HTERT RPE-1 (cell line): ENCODE data around the gene STH.

Source experiments
- in situ Hi-C: fragments of 300-500 bp; cut with MboI; formaldehyde crosslinking; loops from 4 replicates; pipeline ENCODE4 v1.14.3; 2020; ENCODE audit warnings: low sequenced_read_pairs

STH gene

DNA sequence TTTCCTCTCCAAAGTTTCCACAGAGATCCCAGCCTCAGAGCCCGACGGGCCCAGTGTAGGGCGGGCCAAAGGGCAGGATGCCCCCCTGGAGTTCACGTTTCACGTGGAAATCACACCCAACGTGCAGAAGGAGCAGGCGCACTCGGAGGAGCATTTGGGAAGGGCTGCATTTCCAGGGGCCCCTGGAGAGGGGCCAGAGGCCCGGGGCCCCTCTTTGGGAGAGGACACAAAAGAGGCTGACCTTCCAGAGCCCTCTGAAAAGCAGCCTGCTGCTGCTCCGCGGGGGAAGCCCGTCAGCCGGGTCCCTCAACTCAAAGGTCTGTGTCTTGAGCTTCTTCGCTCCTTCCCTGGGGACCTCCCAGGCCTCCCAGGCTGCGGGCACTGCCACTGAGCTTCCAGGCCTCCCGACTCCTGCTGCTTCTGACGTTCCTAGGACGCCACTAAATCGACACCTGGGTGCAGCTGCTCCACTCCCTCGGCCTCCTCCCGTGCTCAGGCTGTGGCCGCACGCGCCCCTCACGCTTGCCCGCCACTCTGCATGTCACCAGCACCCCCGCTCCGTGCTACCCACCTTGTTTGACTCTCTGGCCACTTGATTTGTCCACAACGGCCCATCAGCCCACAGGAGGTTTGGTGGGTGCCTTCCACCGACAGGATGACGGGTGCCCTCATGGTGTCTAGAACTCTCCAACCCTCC lies 15.3 kb upstream of the STH start:
- in situ Hi-C loops, result no loop called here

DNA sequence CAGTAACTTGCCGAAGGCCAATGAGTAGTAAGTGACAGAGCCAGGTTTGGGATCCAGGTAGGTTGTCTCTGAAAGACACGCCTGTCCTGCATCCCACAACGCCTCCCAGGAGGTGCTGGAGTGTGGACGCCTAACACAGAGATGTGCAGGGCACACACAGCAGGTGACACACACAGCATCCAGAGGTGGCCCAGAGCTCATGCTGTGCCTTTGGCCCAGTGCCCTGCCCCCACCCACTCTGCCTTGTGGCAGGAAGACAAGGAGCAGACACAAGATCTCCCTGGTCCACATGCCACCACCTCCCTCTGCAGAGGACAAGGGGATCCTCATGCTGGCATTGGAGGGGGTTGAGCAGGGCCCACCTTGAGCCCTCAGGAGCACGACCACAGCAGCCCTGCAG lies 14.7 kb upstream of the STH start:
- in situ Hi-C loops, result no loop called here

DNA sequence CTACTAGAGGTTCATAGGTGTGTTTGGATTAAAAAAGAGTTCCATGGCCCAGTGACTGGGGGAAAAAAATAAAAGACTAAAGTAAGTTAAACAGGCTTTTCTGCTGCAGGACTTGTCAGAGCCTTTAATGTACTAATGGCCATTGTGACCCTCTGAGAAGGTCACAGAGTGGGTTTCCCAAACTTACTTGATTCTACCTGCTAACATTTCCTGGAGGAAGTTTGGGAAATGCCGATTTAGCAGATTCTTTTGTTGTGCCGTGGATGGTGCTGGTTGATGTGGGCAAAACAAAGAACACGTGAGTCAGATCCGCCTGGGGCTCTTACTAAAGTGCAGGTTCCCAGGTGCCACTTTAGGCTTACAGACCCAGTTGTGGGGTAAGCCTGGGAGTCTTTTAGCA lies 13.6 kb upstream of the STH start:
- in situ Hi-C loops, result no loop called here

DNA sequence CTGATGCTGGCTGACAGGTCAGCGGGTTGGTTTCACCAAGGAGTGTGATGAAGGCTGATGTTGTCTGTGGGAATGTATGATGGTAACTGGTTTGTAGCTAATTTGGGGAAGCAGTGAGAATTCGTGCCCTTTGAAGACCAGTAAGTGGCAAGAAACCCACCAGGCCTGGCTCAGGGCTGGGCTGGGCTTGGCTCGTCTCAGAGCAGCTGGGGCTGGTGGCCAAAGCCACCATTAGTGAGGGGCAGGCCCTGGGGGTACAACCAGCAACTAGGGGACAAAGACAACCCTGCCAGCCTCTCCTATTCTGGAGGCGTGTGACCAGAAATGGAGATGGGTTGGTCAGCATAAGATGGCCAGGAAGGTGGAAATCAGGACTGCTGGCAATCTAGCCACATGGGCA lies 13.0 kb upstream of the STH start:
- in situ Hi-C loops, result no loop called here

DNA sequence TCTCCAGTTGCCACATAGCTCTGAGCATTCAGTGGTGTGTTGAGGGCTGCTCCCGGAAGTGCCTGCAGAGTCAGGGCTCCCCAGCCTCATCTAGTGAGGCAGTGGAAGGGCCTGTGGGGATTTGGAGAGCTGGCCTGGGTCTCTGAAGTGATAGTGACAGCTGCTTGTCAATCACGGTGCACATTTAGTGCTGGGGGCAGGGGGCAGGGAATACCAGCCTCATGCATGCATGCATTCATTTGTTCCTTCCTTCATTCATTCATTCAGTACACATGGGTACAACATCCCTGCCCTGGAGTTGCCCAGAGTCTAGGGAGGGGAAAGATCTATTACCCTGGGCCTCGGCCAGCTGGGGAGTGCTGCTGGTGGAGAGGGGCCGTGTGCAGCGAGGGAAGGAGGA lies 11.3 kb upstream of the STH start:
- in situ Hi-C loops, result no loop called here

DNA sequence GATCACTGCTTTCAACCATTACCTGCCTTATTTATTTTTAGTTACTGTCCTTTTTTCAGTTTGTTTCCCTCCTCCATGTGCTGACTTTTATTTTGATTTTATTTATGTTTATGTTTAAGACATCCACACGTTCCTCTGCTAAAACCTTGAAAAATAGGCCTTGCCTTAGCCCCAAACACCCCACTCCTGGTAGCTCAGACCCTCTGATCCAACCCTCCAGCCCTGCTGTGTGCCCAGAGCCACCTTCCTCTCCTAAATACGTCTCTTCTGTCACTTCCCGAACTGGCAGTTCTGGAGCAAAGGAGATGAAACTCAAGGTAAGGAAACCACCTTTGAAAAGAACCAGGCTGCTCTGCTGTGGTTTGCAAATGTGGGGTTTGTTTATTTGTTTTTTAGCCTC lies 9.3 kb upstream of the STH start:
- in situ Hi-C loops, result no loop called here

DNA sequence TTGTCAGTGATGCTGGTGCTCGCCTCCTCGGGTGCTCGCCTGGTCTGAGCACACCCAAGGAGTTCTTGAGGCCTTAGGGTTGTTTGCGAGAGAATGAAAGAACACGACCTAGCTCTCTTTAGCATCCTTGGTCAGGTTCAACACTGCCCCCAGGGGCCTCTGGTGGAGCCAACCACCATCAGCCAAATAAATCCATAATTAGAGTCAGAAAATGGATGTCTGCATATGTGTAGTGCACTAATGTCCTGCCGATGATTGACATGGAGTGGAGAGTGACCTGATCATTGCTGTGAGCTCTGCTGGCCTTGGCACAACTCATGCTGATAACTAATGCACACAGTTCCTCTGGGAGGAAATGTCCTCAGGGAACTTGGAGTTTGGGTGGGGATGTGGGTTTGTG lies 8.2 kb upstream of the STH start:
- in situ Hi-C loops, result no loop called here

DNA sequence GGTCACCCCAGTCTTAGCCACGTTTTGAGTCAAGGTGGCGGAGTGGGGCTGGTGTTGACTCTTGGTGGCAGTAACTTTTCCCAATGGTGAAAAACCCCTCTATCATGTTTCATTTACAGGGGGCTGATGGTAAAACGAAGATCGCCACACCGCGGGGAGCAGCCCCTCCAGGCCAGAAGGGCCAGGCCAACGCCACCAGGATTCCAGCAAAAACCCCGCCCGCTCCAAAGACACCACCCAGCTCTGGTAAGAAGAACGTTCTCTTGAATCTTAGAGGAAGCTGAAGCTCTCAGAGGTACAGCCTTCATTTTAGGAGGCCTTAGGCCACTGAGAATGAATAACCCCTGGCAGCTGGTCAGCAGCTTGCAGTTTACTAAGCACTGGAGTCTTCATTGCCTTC lies 7.7 kb upstream of the STH start:
- in situ Hi-C loops, result no loop called here

DNA sequence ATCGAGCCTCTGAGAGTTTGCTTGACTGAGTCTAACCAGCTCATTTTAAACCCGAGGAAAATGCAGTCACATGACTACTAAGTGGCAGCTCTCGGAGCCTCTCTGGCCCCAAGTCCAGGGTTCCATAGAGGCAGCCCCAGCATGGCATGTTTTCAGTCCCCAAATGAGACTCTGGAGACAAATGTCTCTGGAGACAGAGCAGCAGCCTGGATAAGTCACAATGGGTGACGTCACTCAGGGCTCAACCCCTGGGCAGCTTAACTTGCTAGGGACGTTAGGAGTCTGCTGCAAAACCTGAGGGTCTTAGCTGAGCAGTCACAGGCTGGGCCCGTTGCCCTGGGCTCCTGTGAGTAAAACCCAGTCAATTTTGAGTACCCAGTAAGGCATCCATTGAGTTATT lies 6.9 kb upstream of the STH start:
- in situ Hi-C loops, result no loop called here

DNA sequence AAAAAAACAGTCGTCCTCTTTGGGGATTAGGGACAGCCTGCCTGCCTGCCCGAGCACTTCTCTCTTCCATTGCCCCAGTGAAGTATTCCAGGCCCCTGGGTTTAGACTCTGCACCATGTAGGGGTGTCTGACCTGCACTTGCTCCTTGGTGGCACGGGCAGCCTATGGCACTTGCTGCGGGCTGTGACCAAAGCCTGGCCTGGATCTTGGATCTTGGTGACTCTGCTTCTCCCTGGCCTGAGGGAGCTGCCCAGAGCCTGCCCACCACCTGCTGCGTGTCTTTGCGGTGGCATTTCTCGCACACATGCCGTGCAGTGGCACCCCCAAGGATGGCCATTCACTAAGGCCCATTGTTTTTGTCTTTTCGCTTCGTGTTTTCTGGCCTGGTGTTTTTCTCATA lies 6.1 kb upstream of the STH start:
- in situ Hi-C loops, result no loop called here

DNA sequence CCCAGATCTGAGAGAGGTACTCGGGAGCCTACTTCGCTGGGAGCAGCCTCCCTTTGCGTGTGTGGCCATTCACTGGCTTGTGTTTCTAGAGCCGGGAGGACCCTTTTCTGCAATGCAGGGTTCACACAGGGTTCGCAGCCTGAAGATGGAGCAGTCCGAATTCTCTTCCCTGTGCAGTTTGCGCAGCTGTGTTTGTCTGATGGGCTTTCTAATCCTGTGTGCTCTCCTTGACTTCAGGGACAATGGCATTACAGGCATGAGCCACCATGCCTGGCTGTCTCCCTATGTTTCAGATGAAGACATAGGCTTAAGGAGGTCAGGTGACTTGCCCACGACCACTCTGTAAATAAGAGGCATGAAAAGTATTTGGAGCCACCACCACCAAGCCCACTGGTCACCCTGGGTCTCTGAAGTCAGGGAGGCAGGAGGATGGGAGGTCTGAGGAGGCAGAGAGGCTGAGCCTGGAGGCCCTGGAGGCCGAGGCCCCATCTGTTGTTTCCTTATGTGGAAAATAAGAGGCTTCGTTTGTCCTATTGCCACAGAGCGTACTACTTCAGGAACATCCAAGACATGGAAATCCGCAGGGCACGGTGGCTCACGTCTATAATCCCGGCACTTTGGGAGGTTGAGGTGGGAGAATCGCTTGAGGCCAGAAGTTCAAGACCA lies 5.0 kb upstream of the STH start:
- in situ Hi-C loops, result no loop called here

DNA sequence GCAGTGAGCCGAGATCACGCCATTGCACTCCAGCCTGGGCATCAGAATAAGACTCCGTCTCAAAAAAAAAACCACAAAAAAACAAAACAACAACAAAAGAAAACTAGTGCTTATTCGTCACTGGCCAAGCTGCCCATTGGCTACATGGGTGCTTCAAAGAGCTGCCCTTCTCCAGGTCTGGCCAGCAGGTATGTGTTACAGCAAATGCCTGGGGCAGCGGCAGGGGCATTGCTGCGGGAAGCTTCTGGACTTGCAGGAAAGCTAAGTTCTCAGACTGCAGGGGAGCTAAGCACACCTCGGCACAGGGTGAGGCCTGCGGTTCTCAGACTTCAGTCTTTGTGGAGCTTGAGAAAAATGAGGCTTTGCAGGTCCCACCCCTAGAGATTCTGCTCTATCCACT lies 4.1 kb upstream of the STH start:
- in situ Hi-C loops, result no loop called here

DNA sequence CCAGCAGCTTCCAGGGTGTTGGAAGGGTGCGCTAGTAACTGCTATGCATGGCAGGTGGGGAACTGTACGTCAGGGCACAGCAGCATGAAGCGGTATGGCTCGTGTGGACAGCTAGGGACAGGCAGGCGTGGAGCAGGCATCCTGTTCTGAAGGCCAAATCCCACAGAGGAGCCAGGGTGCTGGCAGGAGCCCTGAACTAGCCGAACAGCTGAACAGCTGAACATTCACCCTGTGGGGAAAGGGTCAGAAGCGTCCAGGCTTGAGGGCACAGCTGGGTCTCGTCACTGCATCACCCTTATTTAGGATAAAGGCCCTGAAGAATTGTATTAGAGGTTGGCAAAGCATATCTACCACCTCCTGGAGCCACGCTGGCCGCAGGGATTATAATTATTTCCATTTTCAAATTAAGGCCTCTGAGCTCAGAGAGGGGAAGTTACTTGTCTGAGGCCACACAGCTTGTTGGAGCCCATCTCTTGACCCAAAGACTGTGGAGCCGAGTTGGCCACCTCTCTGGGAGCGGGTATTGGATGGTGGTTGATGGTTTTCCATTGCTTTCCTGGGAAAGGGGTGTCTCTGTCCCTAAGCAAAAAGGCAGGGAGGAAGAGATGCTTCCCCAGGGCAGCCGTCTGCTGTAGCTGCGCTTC lies 3.3 kb upstream of the STH start:
- in situ Hi-C loops, result no loop called here

DNA sequence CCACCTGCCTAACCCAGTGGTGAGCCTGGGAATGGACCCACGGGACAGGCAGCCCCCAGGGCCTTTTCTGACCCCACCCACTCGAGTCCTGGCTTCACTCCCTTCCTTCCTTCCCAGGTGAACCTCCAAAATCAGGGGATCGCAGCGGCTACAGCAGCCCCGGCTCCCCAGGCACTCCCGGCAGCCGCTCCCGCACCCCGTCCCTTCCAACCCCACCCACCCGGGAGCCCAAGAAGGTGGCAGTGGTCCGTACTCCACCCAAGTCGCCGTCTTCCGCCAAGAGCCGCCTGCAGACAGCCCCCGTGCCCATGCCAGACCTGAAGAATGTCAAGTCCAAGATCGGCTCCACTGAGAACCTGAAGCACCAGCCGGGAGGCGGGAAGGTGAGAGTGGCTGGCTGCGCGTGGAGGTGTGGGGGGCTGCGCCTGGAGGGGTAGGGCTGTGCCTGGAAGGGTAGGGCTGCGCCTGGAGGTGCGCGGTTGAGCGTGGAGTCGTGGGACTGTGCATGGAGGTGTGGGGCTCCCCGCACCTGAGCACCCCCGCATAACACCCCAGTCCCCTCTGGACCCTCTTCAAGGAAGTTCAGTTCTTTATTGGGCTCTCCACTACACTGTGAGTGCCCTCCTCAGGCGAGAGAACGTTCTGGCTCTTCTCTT lies 2.6 kb upstream of the STH start:
- in situ Hi-C loops, result no loop called here

DNA sequence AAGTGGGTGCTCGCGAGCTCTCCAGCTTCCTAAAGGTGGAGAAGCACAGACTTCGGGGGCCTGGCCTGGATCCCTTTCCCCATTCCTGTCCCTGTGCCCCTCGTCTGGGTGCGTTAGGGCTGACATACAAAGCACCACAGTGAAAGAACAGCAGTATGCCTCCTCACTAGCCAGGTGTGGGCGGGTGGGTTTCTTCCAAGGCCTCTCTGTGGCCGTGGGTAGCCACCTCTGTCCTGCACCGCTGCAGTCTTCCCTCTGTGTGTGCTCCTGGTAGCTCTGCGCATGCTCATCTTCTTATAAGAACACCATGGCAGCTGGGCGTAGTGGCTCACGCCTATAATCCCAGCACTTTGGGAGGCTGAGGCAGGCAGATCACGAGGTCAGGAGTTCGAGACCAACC lies 1.9 kb upstream of the STH start:
- in situ Hi-C loops, result no loop called here

DNA sequence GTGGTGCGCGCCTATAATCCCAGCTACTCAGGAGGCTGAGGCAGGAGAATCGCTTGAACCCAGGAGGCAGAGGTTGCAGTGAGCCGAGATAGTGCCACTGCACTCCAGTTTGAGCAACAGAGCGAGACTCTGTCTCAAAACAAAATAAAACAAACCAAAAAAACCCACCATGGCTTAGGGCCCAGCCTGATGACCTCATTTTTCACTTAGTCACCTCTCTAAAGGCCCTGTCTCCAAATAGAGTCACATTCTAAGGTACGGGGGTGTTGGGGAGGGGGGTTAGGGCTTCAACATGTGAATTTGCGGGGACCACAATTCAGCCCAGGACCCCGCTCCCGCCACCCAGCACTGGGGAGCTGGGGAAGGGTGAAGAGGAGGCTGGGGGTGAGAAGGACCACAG lies 1.4 kb upstream of the STH start:
- in situ Hi-C loops, result no loop called here

DNA sequence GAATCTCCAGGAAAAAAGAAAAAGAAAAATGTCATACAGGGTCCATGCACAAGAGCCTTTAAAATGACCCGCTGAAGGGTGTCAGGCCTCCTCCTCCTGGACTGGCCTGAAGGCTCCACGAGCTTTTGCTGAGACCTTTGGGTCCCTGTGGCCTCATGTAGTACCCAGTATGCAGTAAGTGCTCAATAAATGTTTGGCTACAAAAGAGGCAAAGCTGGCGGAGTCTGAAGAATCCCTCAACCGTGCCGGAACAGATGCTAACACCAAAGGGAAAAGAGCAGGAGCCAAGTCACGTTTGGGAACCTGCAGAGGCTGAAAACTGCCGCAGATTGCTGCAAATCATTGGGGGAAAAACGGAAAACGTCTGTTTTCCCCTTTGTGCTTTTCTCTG lies 845 bp downstream of the STH start:
- in situ Hi-C loops, result no loop called here

DNA sequence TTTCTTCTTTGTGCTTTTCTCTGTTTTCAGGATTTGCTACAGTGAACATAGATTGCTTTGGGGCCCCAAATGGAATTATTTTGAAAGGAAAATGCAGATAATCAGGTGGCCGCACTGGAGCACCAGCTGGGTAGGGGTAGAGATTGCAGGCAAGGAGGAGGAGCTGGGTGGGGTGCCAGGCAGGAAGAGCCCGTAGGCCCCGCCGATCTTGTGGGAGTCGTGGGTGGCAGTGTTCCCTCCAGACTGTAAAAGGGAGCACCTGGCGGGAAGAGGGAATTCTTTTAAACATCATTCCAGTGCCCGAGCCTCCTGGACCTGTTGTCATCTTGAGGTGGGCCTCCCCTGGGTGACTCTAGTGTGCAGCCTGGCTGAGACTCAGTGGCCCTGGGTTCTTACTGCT lies 1.2 kb downstream of the STH start:
- in situ Hi-C loops, result no loop called here

DNA sequence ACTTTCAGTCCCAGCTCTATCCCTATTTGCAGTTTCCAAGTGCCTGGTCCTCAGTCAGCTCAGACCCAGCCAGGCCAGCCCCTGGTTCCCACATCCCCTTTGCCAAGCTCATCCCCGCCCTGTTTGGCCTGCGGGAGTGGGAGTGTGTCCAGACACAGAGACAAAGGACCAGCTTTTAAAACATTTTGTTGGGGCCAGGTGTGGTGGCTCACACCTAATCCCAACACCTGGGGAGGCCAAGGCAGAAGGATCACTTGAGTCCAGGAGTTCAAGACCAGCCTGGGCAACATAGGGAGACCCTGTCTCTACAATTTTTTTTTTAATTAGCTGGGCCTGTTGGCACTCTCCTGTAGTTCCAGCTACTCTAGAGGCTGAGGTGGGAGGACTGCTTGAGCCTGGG lies 1.7 kb downstream of the STH start:
- in situ Hi-C loops, result no loop called here

DNA sequence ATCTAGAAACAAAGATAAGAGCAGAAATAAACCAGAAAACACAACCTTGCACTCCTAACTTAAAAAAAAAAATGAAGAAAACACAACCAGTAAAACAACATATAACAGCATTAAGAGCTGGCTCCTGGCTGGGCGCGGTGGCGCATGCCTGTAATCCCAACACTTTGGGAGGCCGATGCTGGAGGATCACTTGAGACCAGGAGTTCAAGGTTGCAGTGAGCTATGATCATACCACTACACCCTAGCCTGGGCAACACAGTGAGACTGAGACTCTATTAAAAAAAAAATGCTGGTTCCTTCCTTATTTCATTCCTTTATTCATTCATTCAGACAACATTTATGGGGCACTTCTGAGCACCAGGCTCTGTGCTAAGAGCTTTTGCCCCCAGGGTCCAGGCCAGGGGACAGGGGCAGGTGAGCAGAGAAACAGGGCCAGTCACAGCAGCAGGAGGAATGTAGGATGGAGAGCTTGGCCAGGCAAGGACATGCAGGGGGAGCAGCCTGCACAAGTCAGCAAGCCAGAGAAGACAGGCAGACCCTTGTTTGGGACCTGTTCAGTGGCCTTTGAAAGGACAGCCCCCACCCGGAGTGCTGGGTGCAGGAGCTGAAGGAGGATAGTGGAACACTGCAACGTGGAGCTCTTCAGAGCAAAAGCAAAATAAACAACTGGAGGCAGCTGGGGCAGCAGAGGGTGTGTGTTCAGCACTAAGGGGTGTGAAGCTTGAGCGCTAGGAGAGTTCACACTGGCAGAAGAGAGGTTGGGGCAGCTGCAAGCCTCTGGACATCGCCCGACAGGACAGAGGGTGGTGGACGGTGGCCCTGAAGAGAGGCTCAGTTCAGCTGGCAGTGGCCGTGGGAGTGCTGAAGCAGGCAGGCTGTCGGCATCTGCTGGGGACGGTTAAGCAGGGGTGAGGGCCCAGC lies 2.6 kb downstream of the STH start:
- in situ Hi-C loops, result no loop called here
